HEK293 (cell line): Measurements from ENCODE around the gene MDFI.

Source experiments
- CTCF ChIA-PET: fragments of 350-600 bp; formaldehyde crosslinking; extraction: SDS; loops from one replicate; lab custom pipeline; 2021; ENCODE audit warnings: antibody characterized with exemption; lab: Yijun Ruan, JAX
- POLR2A ChIA-PET: fragments of 300-600 bp; formaldehyde crosslinking; extraction: SDS; loops from one replicate; lab custom pipeline; 2020; ENCODE audit warnings: antibody characterized with exemption, inconsistent platforms; lab: Yijun Ruan, JAX
- H3K27ac ChIP-seq: fragments of 200-500 bp; sonication (Bioruptor generic); 2 replicates; pipeline ENCODE4 v1.5.1; 2014; ENCODE audit warnings: low read depth, low read length, control low read depth, inconsistent platforms; ENCODE audit errors: extremely low read depth
- H3K36me3 ChIP-seq, 2 experiments: fragments of 200-500 bp in 1 of 2; sonication (Bioruptor generic) in 1 of 2; 1 replicate in 1 of 2; 2 replicates in 1 of 2; pipeline ENCODE4 v1.5.1; 2014 to 2017; ENCODE audit warnings: inconsistent platforms in 2 of 2, low read length in 2 of 2; ENCODE audit not compliant: control insufficient read depth in 2 of 2, insufficient read depth in 1 of 2
- H3K4me1 ChIP-seq: fragments of 200-500 bp; sonication (Bioruptor generic); 2 replicates; pipeline ENCODE4 v1.5.1; 2014; ENCODE audit warnings: mild to moderate bottlenecking, low read length, inconsistent platforms; ENCODE audit not compliant: control insufficient read depth, insufficient read depth
- H3K4me3 ChIP-seq: 2 replicates; pipeline ENCODE4 v1.5.1; 2011; ENCODE audit warnings: low read depth, mild to moderate bottlenecking, control low read depth, low read length, moderate library complexity
- H3K9me3 ChIP-seq: fragments of 200-500 bp; sonication (Bioruptor generic); 2 replicates; pipeline ENCODE4 v1.5.1; 2014; ENCODE audit warnings: low read depth, low read length, inconsistent platforms; ENCODE audit not compliant: control insufficient read depth, insufficient read depth
- KLF8 ChIP-seq: fragments of 450-650 bp; formaldehyde crosslinking; IDR thresholded peaks from 2 replicates; pipeline ENCODE4 v1.5.1; 2016; ENCODE audit warnings: missing biosample characterization, missing genetic modification characterization
- SP3 ChIP-seq: fragments of 450-650 bp; formaldehyde crosslinking; IDR thresholded peaks from 2 replicates; pipeline ENCODE4 v1.5.1; 2016; ENCODE audit warnings: missing biosample characterization, missing genetic modification characterization
- SP7 ChIP-seq: fragments of 450-650 bp; formaldehyde crosslinking; IDR thresholded peaks from 2 replicates; pipeline ENCODE4 v1.5.1; 2016; ENCODE audit warnings: missing biosample characterization, missing genetic modification characterization
- ZBTB8A ChIP-seq: fragments of 450-650 bp; formaldehyde crosslinking; IDR thresholded peaks from 2 replicates; pipeline ENCODE4 v1.5.1; 2016; ENCODE audit warnings: missing biosample characterization, missing genetic modification characterization
- ZFHX2 ChIP-seq: fragments of 450-650 bp; formaldehyde crosslinking; conservative IDR thresholded peaks from 2 replicates; pipeline ENCODE4 v1.5.1; 2016; ENCODE audit warnings: missing biosample characterization, missing genetic modification characterization
- ZNF2 ChIP-seq: fragments of 450-650 bp; formaldehyde crosslinking; IDR thresholded peaks from 2 replicates; pipeline ENCODE4 v1.5.1; 2016; ENCODE audit warnings: missing biosample characterization, missing genetic modification characterization
- ZNF335 ChIP-seq: fragments of 450-650 bp; formaldehyde crosslinking; conservative IDR thresholded peaks from 2 replicates; pipeline ENCODE4 v1.5.1; 2016; ENCODE audit warnings: missing biosample characterization, missing genetic modification characterization
- ZNF366 ChIP-seq: fragments of 450-650 bp; formaldehyde crosslinking; conservative IDR thresholded peaks from 2 replicates; pipeline ENCODE4 v1.5.1; 2016; ENCODE audit warnings: missing biosample characterization, missing genetic modification characterization
- ZNF416 ChIP-seq: fragments of 450-650 bp; formaldehyde crosslinking; IDR thresholded peaks from 2 replicates; pipeline ENCODE4 v1.5.1; 2016; ENCODE audit warnings: missing biosample characterization, missing genetic modification characterization
- ZNF544 ChIP-seq: fragments of 450-650 bp; formaldehyde crosslinking; IDR thresholded peaks from 2 replicates; pipeline ENCODE4 v1.5.0; 2017; ENCODE audit warnings: missing biosample characterization, missing genetic modification characterization
- ZNF654 ChIP-seq: fragments of 450-650 bp; formaldehyde crosslinking; IDR thresholded peaks from 2 replicates; pipeline ENCODE4 v1.5.1; 2016; ENCODE audit warnings: low read depth, missing biosample characterization, missing genetic modification characterization
- ZNF76 ChIP-seq: fragments of 450-650 bp; formaldehyde crosslinking; IDR thresholded peaks from 2 replicates; pipeline ENCODE4; 2016; ENCODE audit warnings: low read depth, missing biosample characterization, missing genetic modification characterization, borderline replicate concordance
- ZNF837 ChIP-seq: fragments of 450-650 bp; formaldehyde crosslinking; IDR thresholded peaks from 2 replicates; pipeline ENCODE4 v1.5.1; 2016; ENCODE audit warnings: missing biosample characterization, missing genetic modification characterization
- TF ChIP-seq, protein P1 (sequence below): fragments of 450-650 bp; formaldehyde crosslinking; IDR thresholded peaks from 2 replicates; pipeline ENCODE4 v1.5.1; 2016; ENCODE audit warnings: missing biosample characterization, missing genetic modification characterization
- TF ChIP-seq, protein P2 (sequence below): fragments of 450-650 bp; formaldehyde crosslinking; IDR thresholded peaks from 2 replicates; pipeline ENCODE4 v1.5.1; 2016; ENCODE audit warnings: missing biosample characterization, missing genetic modification characterization
- TF ChIP-seq, protein P3 (sequence below): fragments of 450-650 bp; formaldehyde crosslinking; IDR thresholded peaks from 2 replicates; pipeline ENCODE4 v1.5.1; 2016; ENCODE audit warnings: missing biosample characterization, missing genetic modification characterization, low read depth

MDFI gene

DNA sequence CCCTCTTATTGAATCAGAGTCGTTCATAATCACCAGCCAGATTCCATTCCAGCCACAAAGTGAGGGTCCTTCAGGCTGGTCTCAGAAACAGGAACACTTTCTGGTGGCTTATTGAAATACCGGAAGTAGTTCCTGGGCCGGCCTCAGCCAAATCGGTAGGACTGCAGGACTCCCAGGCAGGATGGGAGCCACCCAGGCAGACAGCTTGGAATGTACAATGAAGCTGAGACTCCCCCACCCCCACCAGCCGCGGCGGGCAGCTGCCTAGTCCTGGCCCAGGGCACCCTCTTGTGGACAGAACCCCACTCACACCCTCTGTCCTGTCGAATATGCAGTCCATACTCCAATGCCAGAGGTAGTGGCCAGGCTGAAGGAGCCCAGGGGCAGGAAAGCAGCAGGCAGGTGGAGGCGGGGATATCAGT lies 43.8 kb downstream of the MDFI start (continued):
- TF ChIP-seq, protein P1, sequence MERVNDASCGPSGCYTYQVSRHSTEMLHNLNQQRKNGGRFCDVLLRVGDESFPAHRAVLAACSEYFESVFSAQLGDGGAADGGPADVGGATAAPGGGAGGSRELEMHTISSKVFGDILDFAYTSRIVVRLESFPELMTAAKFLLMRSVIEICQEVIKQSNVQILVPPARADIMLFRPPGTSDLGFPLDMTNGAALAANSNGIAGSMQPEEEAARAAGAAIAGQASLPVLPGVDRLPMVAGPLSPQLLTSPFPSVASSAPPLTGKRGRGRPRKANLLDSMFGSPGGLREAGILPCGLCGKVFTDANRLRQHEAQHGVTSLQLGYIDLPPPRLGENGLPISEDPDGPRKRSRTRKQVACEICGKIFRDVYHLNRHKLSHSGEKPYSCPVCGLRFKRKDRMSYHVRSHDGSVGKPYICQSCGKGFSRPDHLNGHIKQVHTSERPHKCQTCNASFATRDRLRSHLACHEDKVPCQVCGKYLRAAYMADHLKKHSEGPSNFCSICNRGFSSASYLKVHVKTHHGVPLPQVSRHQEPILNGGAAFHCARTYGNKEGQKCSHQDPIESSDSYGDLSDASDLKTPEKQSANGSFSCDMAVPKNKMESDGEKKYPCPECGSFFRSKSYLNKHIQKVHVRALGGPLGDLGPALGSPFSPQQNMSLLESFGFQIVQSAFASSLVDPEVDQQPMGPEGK = peak; percentile 87
- TF ChIP-seq ZNF654 (tag by site-specific recombination) (peak; percentile 95), ZBTB8A (tag by site-specific recombination) (0 out of 2 replicates have a peak, but pooled peaks have one; percentile 31), ZNF2 (tag by site-specific recombination) (peak; percentile 40; the same call in 1 of the 2 replicates), SP7 (tag by site-specific recombination) (peak; percentile 55), ZNF416 (tag by site-specific recombination) (no peak), ZFHX2 (tag by site-specific recombination) (peak; percentile 31), KLF8 (tag by site-specific recombination) (peak; percentile 58), ZNF544 (no peak), ZNF837 (tag by site-specific recombination) (no peak), ZNF76 (no peak; the same call in 1 of the 2 replicates), ZNF335 (peak; percentile 81)
- TF ChIP-seq, protein P2, sequence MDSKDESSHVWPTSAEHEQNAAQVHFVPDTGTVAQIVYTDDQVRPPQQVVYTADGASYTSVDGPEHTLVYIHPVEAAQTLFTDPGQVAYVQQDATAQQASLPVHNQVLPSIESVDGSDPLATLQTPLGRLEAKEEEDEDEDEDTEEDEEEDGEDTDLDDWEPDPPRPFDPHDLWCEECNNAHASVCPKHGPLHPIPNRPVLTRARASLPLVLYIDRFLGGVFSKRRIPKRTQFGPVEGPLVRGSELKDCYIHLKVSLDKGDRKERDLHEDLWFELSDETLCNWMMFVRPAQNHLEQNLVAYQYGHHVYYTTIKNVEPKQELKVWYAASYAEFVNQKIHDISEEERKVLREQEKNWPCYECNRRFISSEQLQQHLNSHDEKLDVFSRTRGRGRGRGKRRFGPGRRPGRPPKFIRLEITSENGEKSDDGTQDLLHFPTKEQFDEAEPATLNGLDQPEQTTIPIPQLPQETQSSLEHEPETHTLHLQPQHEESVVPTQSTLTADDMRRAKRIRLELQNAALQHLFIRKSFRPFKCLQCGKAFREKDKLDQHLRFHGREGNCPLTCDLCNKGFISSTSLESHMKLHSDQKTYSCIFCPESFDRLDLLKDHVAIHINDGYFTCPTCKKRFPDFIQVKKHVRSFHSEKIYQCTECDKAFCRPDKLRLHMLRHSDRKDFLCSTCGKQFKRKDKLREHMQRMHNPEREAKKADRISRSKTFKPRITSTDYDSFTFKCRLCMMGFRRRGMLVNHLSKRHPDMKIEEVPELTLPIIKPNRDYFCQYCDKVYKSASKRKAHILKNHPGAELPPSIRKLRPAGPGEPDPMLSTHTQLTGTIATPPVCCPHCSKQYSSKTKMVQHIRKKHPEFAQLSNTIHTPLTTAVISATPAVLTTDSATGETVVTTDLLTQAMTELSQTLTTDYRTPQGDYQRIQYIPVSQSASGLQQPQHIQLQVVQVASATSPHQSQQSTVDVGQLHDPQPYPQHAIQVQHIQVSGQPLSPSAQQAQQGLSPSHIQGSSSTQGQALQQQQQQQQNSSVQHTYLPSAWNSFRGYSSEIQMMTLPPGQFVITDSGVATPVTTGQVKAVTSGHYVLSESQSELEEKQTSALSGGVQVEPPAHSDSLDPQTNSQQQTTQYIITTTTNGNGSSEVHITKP (tag by site-specific recombination) = peak; percentile 87
- TF ChIP-seq, protein P3, sequence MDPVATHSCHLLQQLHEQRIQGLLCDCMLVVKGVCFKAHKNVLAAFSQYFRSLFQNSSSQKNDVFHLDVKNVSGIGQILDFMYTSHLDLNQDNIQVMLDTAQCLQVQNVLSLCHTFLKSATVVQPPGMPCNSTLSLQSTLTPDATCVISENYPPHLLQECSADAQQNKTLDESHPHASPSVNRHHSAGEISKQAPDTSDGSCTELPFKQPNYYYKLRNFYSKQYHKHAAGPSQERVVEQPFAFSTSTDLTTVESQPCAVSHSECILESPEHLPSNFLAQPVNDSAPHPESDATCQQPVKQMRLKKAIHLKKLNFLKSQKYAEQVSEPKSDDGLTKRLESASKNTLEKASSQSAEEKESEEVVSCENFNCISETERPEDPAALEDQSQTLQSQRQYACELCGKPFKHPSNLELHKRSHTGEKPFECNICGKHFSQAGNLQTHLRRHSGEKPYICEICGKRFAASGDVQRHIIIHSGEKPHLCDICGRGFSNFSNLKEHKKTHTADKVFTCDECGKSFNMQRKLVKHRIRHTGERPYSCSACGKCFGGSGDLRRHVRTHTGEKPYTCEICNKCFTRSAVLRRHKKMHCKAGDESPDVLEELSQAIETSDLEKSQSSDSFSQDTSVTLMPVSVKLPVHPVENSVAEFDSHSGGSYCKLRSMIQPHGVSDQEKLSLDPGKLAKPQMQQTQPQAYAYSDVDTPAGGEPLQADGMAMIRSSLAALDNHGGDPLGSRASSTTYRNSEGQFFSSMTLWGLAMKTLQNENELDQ (tag by site-specific recombination) = no peak

DNA sequence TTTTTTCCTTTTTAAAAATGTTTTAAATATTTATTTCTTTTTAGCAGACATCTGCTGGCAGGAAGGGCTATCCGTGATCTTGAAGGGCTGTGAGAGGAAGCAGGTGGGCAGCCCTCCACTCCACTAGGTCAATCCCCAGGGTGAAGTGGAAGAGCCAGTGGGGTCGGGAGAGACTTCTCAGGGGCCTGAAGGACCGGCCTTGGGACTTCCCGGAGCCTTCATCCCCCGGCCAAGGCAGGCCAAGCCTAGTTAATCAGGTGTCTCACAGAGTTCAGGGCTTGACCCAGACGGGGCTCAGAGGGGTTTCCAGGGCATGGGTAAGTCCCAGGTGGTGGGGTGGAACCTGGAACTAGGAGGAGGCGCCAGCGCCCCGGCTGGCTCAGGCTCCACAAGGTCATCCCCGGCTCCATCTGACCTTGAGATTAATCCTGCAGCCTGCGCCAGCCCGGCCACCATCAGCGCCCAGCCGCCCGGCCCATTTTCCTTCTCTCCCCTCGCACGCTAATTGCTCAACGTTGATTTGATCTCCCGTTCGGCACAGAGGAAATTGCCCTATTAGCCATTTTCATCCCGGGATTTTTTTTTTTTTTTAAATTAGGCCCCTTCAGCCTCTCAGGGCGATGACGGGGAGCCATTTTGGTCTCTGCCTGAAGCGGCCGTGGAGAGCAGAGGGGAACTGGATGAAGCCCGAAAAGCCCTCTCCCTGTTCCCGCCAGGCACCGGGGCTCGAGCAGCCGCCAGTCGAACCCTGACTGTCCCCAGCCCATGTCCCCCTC lies 44.4 kb downstream of the MDFI start:
- TF ChIP-seq ZNF366 (no peak), SP3 (tag by site-specific recombination) (0 out of 2 replicates have a peak, but pooled peaks have one; percentile 0)
- Histone ChIP-seq H3K36me3 (no peaks in the 10 kb centered on the region), H3K4me3 (no peak overlapping the region), H3K27ac (no peak overlapping the region), H3K4me1 (no peaks in the 10 kb centered on the region), H3K9me3 (no peaks in the 10 kb centered on the region)
- ChIA-PET POLR2A (interaction anchor here (0.6 to 2.9 kb wide), 3 partner anchors 80 to 84 kb away, joined by 4 to 29 read pairs (median 7); no protein-coding TSS in a partner anchor), CTCF (interaction anchor here (0.6 to 8.7 kb wide), 64 partner anchors 9 to 382 kb away, joined by 3 to 266 read pairs (median 5); partner anchors contain the start of gene TOMM6)
